ENCODE measurements around the gene LHFPL2.

LHFPL2 gene

DNA sequence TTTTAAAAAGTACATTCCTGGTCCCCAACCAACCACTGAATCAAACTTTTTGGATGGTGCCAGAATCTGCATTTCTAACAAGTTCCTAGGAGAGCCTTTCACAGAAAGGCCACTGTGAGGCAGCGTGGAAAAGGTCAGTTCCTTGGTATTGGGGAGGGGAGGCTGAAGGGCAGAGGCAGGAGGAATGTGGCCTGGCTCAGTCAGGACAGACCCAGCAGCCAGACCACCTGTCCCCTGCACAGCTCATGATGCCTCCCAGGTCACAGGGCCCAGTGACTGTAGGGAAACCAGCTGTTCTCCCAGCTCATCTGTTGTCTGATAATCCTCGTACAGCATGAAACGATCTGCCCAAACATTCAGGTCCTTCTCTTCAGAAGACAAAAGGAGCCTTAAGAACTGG is 132.9 kb downstream of the LHFPL2 start:
- no peak for DNase-seq

DNA sequence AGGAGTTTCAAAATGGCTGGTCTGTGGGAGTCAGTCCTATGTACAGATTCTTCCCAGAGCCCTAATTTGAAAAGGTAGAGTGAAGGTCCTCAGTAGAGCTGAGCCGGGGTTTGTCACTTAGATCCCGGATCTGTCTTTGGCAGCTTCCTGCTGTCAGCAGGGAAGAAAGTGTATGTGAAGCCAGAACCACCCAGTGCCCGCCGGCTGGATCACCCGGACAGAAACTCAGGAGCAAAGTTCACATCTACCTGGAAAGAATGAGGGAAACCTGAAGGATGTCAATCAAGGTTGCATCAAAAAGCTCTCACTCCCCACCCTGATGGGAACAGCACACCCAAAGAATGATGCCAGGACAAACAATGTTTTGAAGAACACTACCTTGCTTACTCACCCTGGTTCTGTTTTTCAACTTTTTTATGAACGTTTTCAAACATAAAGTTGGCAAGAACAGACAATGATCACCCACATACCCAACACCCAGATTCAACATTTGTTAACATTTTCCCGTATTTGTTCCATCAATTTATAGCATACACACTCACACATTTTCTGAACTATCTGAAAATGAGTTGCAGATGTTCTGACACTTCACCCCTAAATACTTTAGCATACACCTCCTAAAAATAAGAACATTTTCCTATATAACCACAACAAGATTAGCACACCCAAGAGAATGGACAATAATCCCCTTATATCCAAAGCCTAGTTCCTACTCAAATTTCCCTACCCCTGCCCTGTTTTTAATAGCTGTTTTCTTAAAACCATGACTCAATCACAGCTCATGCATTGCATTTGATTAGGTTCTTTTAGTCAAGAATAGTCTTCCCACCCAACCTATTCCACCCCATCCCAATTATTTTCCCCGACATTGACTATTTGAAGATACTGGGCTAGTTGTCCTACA is 133.9 kb downstream of the LHFPL2 start:
- DNase-seq = no peak

DNA sequence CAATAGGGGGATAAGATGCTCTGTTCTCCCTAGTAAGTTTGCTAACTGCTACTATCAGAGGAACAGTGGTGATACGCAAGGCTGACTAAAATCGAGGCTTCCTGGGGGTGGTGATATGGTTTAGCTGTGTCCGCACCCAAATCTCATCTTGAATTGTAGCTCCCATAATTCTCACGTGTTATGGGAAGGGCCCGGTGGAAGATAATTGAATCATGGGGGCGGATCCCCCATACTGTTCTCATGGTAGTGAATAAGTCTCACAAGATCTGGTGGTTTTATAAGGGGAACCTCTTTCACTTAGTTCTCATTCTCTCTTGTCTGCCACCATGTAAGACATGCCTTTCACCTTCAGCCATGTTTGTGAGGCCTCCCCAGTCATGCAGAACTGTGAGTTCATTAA is 135.1 kb downstream of the LHFPL2 start:
- no peak for DNase-seq

DNA sequence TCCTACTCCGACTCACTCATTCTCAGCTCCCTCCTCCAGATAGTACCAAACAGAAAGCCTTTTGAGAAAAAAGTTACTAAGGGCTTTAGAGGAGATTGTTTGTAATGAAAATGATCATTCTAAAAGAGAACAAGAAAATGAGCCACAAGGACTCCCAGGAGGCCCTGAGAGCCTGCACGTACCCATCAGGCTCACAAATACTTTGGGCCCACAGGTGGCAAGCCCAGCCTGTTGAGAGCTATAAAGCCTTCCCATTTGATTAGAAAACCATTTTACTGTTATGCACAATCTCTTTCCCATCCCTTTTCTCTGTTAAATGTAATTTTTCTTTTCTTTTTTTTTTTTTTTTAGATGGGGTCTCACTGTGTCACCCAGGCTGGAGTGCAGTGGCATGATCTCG is 136.1 kb downstream of the LHFPL2 start:
- DNase-seq = no peak

- no peak for DNase-seq
These were observed 137.3 kb downstream of the LHFPL2 start for GRCh38 chr5:78511121-78511906.

- peak; percentile 45 to 54 for DNase-seq
These were observed 138.4 kb downstream of the LHFPL2 start for GRCh38 chr5:78509884-78510769.

DNA sequence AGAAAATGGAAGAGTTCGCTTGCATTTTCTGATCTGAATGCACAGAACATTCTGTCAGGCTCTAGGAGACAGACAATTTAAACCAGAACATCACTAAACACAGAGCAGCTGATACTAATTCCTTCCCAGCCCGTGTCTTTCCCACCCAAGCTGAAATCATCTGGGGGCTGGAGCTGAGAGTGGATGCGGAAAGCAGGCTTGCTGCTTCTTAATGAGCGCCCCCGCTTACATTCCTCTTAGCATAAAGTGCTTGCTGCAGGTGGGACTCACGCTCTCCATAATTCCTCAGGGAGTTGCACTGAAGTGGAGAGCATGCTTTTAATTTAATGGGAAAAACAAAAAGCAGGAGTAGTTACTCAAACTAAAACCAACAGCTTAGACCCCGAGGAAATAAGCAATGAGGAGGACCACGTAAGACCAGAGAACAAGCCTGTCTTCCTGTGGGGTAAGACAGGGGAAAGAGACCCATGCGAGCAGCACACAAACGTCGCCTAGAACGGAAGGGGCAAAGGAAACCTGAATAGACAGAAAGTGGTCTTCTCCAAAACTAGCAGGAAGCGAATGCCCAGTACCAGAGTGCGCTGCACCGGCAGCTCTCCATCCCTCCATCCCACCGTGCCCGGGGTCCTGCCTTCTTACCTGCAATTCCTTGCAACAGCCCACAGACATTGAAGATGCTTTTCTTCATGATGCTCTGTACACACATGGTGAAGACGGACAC is 139.3 kb downstream of the LHFPL2 start:
- DNase-seq = no peak

GRCh38 chr5:78508186-78508765 is 140.3 kb downstream of the LHFPL2 start:
- no peak for DNase-seq

- no peak for DNase-seq
These were observed 141.0 kb downstream of the LHFPL2 start for GRCh38 chr5:78507531-78507930.

DNA sequence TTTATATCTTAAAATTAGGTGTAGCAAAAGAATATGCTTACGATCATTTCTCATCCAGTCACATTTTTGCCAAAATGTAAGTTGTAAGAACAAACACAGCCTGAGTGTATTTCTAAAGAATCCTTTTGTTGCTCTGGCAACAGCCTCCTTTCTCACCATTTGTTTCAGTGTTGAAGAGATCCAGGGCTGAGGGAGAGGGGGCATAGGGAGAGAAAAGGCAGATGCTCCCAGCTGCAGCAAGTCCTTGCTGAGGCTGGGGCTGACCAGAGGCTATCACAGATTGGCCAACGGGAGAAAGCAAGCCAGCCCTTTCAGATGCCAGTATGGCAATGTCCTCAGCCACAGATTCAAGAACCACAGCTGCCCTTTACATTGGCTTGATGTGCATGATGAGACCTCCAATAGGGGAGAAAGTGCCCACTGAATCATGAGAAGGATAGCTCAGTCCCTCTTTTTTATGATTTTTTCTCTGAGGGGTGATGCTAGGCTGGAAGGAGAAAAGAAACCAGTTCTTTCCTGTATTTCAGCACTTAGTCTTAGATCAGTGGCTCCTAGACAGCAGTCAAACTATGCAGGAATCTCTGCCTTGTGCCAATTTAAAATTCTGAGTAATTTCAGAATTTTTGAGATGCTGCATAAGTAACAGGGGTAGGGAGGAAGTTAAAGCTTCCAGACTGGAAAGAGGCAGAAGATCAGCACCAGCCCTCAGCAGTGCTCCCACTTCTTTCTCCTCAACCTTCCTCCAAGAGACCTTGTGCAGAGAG is 142.1 kb downstream of the LHFPL2 start:
- no peak for DNase-seq

DNA sequence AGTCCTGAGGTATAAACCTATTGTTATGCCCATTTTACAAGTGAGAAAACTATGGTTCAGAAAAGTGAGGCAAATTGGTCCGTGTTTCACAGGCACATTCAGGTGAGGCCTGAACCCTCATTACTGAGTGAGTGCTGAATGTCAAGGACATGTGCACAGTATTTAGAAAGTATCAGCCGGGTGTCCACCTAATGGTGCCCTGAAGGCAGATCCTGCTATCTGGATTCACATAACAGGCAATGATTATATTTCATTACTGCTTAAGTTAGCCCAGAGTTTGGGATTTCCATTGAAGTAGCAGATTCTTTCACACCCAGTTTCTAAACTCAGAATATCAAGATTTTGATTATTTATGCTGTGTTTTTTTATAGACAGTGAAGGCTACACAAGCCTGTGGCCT is 142.7 kb downstream of the LHFPL2 start:
- DNase-seq = no peak

DNA sequence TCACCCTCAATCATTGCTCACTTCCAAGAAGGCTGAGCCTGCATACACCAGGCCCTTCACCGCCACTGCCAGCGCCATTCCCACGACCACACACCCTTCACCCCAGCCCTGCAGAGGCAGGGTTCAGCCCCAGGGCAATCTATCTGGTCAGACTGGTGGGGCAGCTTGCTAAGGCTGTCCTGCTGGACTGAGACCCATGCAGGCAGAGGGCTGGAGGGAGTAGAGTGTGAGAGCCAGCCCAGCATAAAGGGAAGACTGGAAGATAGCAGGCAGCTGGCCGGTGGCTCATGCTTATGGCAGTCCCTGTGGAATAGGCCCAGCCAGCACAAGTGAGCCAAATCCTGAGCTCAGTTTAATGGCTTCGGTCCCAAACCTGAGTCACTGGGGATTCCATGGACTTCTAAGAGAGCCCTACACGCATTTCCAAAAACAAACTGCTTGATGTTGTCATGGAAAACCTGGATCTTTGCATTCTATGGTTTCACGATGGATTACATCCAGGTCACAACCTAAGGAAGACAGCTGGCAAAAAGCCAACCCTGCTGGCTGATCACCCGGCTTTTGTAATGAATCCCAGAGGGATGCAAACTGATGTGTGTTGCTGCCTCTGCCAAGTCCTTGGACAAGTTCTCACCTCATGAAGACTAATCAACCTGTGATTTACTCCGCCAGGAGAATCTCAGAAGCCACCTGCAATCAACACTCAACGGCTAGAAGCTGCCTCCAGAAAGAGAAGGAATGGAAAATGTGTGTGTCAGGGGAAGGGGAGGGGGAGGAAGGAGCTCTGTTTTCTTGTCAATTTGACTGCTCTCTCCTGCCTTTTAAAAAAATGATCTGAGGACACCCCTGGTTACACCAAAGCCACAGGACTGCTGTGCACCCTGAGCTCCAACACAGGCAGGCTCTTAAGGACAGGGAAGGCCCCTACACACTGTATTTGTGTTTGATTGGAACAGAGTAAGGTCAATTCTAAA is 143.6 kb downstream of the LHFPL2 start:
- DNase-seq = no peak

- no peak for DNase-seq
These were observed 144.5 kb downstream of the LHFPL2 start for GRCh38 chr5:78503958-78504653.

DNA sequence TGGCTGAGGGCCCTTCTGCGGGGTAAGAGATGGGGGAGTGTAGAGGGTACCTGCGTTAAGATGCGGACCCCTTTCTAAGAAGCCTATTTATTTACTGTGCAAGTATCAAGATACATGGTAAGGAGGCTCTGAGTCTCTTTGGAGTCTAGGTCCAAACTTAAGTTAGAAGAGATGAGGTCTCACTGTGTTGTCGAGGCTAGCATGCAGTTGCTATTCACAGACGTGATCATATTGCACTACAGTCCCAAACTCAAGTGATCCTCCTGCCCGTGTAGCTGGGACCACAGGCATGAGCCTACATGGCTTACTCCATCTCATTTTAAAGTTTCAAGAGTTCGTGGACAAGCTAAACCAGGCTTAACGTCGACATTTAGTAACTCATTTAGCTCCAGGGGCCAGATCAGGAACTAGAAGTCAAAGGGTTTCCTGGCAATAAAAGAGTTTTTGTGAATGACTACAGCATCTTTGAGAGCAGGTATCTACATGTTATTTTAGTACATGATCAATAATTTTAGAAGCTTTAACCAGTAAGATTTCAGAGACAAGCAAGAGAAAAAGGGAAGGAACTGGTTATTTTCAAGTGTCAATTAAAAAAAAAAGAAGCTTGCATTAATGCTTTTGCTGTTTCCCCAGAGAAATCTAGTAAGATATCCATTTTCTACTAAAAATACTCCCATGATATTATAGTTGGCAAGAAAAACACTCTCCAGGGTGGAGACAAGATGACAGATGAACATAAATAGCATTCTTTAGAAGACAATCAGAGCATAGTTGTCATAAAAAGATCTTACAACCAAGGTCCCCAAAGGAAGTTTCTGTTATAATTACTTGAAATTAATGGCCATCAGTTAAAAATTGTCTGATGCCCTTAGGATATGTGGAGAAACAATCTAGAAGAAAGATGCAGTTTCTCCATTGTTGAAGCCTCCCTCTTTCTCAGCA is 146.9 kb downstream of the LHFPL2 start:
- no peak for DNase-seq

- no peak for DNase-seq
These were observed 147.7 kb downstream of the LHFPL2 start for GRCh38 chr5:78500871-78501270.

DNA sequence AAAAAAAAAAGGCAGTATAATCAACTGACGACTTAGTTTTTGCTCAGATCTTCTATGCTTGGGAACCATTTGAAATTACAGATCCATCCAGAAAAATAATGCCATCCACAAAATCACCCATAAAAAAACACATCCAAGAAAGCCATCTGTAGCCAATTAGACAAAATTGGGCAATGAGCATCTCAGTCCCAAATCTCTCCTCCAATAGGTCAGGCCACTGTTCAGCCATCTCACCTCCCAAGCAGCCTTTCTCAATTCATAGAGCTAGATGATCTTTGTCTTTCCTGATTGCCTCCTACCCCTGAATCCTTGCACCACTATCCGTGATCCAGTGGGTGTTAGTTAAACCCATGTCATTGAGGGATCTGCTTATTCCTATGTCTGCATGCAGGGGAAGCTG is 148.5 kb downstream of the LHFPL2 start:
- DNase-seq = no peak

DNA sequence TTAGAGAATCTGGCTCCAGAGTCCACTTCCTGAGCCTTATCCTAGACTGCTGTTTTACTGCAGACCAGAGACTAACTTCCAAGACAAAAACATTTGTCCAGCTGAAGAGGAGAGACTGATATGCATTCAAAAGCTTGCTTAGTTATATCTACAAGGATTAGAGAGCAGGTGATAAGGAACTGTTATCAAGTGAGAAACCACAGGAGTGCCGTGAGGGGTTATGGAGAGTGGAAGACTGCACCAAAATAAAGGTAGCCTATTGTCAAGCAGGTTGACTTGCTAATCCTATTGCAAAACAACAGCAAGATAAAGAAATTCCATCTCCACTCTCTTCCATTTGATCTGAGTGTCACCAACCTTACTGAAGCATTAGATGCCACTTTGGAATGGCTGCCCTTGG is 149.1 kb downstream of the LHFPL2 start:
- no peak for DNase-seq
